ENCODE measurements around the gene ITGA4. TPM values are rescaled to one million over a fixed set of nuclear protein-coding genes. Genes with fewer than 3 reads are reported as not detected.
A peak's percentile ranks its signal among the peaks of the same experiment; 100 is the strongest.

The ITGA4 gene
- total and polyA plus RNA-seq, 2 donors (not counting 1 experiment from before 2014, with no cell fraction given) = 69.2 to 169 TPM

GRCh38 chr2:181411105-181411849 lies 45.9 kb upstream of the ITGA4 start:
- peak overlapping the region; percentile 89 for H3K27ac Mint-ChIP-seq
- Histone ChIP-seq H3K27me3 (replicated peaks in 1 of 4; ENCODE audit: control extremely low read depth in 1 of 4, control insufficient read depth in 3 of 4, insufficient read depth in 4 of 4, low read length in 3 of 4) (no peaks in the 10 kb centered on the region), H3K79me2 (ENCODE audit: control insufficient read depth, insufficient read depth, low read length) (no peaks in the 10 kb centered on the region), H3K4me1 (ENCODE audit: control insufficient read depth in 2 of 2, insufficient read depth in 2 of 2, low read length in 2 of 2) (peaks cover 35 to 47% of the 10 kb centered on the region in 2 donors), H3K9ac (ENCODE audit: low read length) (peak overlapping the region; percentile 42), H3K36me3 (replicated peaks in 1 of 2; ENCODE audit: control extremely low read depth in 1 of 2, control insufficient read depth in 1 of 2, extremely low read depth in 1 of 2, insufficient read depth in 2 of 2, low read length in 1 of 2) (no peaks in the 10 kb centered on the region), H2AFZ (ENCODE audit: insufficient read depth, low read depth, low read length, poor library complexity, severe bottlenecking) (peak overlapping the region; percentile 74), H3K4me2 (replicated peaks; ENCODE audit: low read depth, low read length, poor library complexity, severe bottlenecking) (peak overlapping the region; percentile 74), H3K9me3 (ENCODE audit: control extremely low read depth in 1 of 3, control insufficient read depth in 2 of 3, insufficient read depth in 1 of 3, low read length in 2 of 3) (peaks cover 0 to 2% (median 0%) of the 10 kb centered on the region in 3 donors), H3K4me3 (ENCODE audit: control extremely low read depth in 1 of 5, extremely low read depth in 1 of 5, insufficient read depth in 1 of 5, low read depth in 2 of 5, low read length in 4 of 5) (peak overlapping the region in 2 of 5 experiments; percentile 6 to 46), H3K27ac (ENCODE audit: low read length in 2 of 2) (peak overlapping the region; percentile 59), H4K20me1 (ENCODE audit: control insufficient read depth, insufficient read depth, low read length, poor library complexity, severe bottlenecking) (no peaks in the 10 kb centered on the region)
- POLR2A ChIA-PET = interaction anchor here (1.1 kb wide), 1 partner anchor 45 kb away, joined by 4 read pairs; no protein-coding TSS in a partner anchor
- peaks cover 81% of the 10 kb centered on the region for H3K4me1 Mint-ChIP-seq
- TF ChIP-seq CTCF (IDR thresholded peaks at IDR 0.05) = no peak
- no peak for TF ChIP-seq EZH2 (IDR thresholded peaks at IDR 0.05; ENCODE audit: borderline replicate concordance, insufficient read depth, low read depth, low read length, poor library complexity, severe bottlenecking)
- peak; percentile 97 for ATAC-seq (ENCODE audit: low read depth)
- intact Hi-C loops (cut with micrococcal nuclease) = loop anchor here (1.0 to 2.0 kb wide), 5 partner anchors 8 to 106 kb away; no protein-coding TSS in a partner anchor
- DNase-seq = peak; percentile 86
- 13% methylated on average over 5 of the region's 5 CpGs for WGBS (ENCODE audit: insufficient coverage)
- H3K4me3 Mint-ChIP-seq = peak overlapping the region; percentile 56
- no peaks in the 10 kb centered on the region for H3K27me3 Mint-ChIP-seq
- peaks cover 5% of the 10 kb centered on the region for H3K9me3 Mint-ChIP-seq (ENCODE audit: insufficient read depth)
- CTCF ChIA-PET = interaction anchor here (1.4 to 2.1 kb wide), 6 partner anchors 10 to 107 kb away, joined by 5 to 11 read pairs (median 6); partner anchors contain the start of gene ITGA4

All from B cell (primary cell).